HuH-7 (cell line): ENCODE measurements around the gene CYP51A1.
"Not testable (repeated sequence)": the region's sequence is repeated elsewhere in the genome, so short reads cannot be mapped to it uniquely, and the experiment has no call there.

ENCODE experiments used
- DNase-seq: peaks from one replicate; pipeline ENCODE4 v3.0.0; 2011; ENCODE audit warnings: low spot score

The CYP51A1 gene

DNA sequence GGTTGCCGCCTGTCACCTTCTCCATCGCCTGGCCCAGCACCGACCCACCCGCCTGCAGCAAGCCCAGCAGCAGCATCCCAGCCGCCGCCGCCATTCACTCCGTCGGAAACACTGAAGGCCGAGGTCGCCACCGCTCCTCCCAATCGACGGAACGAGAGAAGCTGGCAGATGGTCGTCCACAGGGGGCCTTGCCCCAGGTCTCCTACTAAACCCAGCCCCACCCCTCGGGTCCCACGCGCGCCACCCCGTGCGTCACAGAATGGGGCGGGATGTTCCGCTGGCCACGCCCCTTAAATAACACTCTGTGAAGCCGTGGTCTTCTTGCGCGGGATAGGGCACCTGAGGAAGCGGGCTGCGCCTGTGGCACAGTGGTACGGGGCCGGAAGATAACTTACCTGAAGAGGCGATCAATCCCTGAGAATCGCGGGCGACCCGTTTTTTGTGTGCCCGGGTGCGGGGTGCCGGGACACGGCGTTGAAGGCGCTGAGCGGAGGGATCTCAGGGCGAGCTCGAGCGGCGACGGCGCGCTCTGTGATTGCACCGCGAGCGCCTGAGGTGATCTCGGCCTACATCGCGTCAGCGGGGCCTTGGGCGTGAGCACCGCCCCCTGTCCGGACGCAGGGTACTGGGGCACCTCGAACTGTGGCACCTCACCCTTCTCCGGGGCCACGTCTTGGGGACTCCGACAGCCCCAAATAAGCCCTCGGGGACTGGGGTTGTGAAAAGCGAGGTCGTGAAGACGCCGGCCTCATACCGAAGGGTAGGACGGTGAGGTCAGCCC, at the start of gene CYP51A1:
TSS of gene CYP51A1 (minus strand) at position 207 of the 781 bp plus-strand sequence. CDS start at position 94, 113 bp downstream.
- DNase-seq = peak; percentile 92

DNA sequence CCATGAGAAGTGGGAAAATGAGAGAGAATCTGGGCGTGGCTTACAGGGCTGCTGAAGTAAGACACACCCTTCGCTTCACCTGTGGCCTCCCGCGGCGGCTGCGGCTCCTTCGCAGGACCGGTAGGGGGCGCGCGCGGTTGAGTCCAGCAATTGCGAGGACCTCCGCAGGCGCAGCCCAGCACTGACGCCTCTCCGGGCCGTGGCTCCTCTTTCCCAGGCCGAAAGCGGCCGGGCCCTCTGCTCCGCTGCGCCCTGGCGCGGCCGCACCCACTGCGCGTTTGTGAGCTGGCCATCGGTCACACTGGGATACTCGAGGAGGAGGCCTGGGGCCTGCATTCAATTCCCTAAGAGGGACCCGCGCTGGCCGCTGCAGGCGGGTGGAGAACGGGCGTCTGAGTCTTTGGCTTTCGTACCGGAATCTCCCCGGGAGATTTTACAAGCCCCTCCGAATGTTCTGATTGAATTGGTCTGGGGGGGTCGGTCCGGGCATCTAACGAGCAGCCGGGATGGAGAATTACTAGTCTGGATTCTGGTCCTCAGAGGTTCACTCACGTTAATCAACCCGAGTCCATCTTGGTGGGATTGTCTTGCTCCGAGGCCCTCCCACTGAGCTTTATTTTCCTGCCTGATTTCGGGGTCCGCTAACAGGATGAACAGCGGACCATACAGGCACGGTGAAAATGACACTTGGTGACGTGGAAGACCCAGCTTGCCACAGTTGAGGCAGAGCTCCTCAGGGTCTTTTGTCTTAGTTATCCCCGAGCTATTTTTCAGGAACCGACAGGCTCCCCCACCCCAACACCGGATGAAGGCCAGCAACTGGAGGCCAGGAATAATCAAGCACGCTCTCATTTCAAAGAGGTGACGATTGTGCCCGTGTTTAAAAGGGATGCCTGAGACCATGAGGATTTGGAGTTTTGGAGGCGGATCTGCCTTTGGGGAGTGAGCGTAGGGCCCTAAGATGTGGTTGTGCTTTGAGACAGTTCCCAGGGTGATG, 44.9 kb upstream of the CYP51A1 start, which contains the start of gene LRRD1:
TSS of gene LRRD1 (minus strand) at position 215 of the 997 bp plus-strand sequence. CDS start 13,940 bp downstream, outside the sequence.
- peak; percentile 83 for DNase-seq

DNA sequence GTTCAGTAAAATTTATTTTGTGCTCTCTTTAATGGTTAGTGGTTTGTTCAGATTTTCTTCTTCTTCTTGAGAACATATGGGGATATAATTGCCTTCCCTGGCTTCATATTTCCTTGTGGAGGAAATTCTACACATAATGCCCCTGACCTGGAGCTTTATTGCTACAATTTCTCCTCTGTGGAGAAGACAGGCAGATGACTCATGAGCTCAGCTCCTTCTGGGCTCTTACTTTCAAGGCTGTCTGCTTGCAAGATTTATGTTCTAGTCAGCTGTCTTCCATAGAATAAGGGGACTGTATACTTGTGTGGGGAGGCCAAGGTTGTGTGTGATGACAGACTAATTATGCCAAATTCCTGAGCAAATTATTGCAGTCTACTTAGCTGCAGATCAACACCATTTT, 43.1 kb upstream of the CYP51A1 start:
- DNase-seq = no peak

DNA sequence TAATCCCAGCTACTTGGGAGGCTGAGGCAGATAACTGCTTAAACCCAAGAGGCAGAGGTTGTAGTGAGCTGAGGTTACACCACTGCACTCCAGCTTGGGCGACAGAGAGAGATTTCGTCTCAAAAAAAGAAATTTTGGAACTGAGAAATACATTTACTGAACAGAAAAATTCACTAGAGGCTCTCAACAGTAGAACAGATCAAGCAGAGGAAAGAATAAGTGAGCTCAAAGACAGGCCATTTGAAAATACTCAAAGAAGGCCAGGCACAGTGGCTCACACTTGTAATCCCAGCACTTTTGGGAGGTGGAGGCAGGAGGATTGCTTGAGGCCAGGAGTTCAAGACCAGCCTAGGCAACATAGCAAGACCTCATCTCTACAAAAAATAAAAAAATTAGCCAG, 35.3 kb upstream of the CYP51A1 start:
- DNase-seq = not testable (repeated sequence)

DNA sequence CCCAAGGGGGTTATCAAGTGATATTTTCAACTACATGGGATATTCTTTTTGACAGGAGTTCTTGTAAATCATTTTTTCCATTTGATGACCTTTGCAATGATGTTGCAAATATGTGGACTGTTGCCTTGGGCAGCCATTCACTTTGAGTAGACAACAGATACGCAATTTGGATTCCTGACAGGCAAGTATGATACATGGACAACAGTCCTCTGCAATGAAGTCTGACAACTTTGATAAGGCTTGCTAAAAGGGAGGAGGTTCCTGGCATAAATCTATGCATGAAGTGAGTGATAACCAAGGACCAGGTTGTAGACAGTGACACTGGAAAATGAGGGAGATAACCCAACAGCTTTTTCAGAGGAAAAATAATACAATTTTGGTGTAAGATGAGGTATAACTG, 27.0 kb upstream of the CYP51A1 start:
- DNase-seq = no peak

DNA sequence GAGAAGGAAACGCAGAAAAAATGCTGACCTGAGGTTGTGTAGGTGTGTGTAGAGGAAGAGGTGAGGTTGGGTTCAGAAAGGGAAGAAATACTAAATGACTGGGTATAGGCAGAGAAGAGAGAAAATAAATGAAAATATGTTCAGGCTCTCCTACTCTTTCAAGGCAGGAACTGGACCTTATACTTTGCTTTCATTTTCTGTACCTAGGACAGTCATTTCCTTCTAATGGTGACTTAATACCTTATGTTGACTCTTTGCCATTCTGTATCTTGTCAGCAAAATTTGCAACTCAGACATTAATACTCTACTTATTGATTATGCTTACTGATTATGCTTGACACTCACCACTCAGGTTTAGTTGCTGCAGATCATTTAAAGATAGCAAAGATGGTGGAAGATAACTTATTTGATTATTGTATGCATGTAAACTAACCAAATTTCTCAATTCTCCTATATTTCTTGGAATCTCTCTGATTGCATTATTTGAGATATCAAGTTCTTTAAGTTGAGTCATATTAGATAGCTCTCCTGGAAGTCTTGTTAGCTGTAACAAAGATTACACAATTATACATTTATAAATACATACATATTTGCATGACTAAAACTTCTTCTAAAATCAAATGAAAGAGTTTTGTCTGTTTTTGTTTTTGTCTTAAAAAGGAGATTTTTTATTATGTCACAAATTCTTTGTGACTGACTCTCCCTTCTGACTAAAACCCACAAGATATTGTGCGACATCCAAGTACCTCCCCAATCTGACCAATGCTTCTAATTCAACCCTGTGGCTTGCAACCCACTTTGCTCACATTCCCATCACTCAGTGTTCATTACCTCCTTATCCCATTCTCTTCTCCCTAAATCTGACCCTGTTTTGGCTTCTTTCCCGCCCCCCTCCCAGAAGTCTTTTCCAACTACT, 24.6 kb upstream of the CYP51A1 start:
- DNase-seq = no peak

DNA sequence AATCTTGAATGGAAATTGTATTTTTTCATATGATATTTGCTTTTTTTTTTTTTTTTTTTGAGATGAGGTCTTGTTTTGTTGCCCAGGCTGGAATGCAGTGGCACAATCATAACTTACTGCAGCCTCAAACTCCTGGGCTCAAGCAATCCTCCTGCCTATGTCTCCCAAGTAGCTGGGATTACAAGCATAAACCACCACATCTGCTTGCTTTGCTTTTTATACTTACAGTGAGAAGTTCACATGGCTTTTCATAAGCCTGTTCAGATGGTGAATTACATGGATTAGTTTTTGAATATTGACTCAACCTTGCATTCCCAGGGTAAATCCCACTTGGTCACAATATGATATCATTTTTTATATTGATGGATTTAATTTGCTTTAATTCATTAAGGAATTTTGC, 22.7 kb upstream of the CYP51A1 start:
- no peak for DNase-seq

DNA sequence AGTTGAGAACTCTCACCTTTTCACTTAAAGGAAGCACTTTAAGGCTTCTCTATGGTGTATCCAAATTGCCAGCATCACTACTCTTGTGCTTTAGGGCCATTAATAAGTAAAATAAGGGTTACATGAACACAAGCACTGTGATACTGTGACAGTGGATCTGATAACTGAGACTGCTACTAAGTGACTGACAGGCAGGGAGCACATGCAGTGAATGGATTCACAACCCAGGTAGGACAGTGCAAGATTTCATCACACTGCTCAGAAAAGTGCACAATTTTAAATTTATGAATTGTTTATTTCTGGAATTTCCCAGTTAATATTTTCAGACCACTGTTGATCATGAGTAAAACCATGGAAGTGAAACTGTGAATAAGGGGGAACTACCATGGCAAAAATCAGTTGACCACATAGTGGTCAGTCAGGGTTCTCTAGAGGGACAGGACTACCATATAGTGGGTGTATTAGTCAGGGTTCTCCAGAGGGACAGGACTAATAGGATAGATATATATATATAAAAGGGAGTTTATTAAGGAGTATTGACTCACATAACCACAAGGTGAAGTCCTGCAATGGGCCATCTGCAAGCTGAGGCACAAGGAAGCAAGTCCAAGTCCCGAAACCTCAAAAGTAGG, 20.9 kb upstream of the CYP51A1 start:
- DNase-seq = no peak

DNA sequence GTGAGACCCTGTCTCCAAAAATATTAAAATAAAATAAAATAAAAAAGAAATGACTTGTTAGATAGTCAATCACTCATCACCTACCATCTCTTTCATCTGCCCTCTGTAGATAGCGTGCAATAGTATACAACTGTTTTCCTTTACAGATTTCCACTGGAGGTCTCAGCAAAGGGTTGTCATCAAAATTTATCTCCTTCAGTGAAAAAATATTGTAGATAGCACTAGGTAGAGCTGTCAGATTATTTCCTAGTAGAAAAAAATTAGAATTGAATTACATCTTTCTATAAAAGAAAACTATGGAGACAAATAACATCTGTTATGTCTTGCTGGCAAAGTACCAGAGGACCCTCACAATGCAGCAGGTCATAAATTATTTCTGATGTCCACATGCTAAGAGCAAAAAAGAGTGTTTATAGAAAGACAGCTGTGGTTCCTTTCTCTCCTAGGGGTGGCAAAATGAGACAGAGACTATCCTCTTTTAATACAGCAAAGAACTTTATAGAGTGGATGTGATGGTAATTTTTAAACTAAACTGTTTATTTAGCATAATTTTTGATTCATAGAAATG, 16.3 kb upstream of the CYP51A1 start:
- DNase-seq = no peak

DNA sequence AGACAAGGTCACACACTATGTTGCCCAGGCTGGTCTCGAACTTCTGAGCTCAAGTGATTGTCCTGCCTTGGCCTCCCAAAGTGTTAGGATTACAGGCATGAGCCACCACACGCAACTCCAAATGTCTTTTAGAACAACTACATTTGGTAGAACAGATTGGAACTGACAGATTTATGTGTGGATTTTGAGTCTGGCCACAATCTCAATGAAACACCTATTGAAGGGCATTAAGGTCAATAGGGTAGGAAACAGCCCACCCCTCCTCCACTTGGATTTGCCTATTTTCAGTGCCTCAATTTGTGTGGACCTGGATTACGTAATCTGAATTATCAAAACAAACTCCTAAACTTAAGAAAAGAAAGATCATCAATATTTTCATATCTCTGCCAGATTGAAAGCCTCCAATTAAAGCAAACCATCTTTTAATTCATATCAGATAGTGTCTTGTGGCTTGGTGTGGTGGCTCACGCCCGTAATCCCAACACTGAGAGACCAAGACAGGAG, 15.5 kb upstream of the CYP51A1 start:
- DNase-seq = no peak

DNA sequence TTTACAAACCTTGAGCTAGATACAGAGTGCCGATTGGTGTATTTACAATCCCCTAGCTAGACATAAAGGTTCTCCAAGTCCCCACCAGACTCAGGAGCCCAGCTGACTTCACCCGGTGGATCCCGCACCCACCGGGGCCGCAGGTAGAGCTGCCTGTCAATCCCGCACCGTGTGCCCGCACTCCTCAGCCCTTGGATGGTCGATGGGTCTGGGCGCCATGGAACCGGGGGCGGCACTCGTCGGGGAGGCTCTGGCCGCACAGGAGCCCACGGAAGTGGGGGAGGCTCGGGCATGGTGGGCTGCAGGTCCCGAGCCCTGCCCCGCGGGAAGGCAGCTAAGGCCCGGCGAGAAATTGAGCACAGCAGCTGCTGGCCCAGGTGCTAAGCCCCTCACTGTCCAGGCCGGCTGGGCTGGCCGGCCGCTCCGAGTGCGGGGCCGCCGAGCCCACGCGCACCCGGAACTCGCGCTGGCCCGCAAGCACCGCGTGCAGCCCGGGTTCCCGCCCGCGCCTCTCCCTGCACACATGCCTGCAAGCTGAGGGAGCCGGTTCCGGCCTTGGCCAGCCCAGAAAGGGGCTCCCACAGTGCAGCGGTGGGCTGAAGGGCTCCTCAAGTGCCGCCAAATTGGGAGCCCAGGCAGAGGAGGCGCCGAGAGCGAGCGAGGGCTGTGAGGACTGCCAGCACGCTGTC, 9.1 kb upstream of the CYP51A1 start:
- not testable (repeated sequence) for DNase-seq

DNA sequence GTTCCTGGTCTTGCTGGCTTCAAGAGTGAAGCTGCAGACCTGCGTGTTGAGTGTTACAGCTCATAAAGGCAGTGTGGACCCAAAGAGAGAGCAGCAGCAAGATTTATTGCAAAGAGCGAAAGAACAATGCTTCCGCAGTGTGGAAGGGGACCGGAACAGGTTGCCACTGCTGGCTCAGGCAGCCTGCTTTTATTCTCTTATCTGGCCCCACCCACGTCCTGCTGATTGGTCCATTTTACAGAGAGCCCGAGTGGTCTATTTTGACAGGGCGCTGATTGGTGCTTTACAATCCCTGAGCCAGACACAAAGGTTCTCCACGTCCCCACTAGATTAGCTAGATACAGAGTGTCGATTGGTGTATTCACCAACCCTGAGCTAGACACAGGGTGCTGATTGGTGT, 8.5 kb upstream of the CYP51A1 start:
- DNase-seq = not testable (repeated sequence)

DNA sequence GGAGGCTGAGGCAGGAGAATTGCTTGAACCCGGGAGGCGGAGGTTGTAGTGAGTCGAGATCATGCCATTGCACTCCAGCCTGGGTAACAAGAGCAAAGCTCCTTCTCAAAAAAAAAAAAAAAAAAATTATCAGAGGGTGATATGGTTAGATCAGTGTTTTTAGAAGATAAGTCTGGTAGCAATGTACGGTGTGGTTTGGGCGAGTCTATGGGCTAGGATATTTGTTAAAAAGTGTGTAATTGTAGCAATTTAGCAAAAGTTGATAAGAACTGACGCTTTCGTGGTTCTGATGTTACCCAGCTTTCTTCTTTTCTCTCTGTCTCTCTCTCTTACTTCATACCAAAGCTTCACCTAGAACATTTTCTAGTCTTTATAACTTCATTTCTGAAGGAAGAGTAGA, 6.9 kb upstream of the CYP51A1 start:
- DNase-seq = no peak

DNA sequence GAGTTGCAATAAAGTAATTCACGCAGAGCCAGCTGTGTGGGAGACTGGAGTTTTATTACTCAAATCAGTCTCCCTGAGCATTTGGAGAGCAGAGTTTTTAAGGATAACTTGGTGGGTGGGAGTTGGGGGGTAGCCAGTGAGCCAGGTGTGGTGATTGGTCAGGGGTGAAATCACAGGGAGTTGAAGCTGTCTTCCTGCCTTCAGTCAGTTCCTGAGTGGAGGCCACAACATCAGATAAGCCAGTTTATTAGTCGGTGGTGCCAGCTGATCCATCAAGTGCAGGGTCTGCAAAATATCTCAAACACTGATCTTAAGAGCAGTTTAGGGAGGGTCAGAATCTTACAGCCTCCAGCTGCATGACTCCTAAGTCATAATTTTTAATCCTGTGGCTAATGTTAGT, 3.3 kb upstream of the CYP51A1 start:
- DNase-seq = no peak

DNA sequence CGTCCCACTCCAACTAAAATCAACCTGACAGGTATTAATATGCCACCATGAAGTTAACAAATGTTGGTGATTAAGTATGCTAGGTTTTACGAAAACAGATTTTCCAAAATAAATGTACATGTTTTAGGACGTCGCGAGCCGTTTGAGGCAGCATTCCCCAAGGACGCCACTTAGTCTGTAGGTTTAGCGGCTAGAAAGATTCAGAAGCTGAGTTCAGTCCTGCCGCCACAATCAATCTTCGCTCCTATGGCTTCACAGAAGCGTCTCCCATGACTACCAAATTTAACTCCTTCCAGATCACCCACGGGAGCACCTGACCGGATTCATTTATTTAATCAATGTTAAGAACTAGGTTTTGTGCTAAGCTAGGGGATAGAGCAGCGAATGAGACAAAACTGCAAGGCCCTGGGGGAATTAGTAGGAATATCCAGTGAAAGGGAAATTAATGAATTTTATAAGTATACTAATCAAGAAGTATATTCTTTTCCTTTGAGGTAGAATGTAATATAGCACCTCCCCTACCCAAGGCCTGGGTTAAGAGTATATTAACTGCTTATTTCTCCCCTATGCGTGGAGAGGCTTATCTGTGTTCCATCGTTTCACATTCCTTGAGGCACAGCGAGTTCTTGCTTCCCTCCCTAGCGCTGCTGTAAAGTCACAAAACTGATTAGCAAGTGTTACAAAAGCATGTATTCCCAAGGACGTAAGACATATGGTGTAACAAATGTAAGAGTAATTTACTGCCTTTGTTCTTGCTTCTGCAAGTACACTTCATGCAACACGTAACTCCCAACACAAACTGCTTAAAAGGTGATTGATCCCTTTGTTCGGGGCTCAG, 994 bp upstream of the CYP51A1 start:
- peak; percentile 32 for DNase-seq

DNA sequence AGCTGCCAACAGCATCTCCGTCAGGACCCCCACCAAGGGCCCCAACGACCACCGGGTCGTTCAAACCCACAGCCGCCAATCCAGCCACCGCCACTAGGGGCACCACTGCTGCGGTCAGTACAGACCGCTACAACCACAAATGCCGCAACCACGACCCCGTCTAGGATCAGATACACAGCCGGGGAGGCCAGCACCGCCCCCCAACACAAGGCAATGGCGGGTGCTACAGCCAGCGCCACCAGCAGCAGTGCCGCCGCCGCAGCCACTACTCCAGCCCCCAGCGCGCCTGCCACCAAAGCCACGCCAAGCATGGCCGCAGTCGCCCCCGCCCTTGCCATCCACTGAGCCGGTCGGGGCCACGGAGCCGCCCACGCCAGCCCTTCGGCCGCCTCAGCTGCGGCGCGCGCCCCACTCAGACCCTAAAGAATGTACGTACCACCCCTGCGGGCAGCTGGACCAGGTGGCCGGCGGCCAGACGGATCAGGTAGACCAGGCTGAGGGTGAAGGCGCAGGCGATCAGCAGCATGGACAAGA, 473 bp downstream of the CYP51A1 start:
- peak; percentile 80 for DNase-seq

DNA sequence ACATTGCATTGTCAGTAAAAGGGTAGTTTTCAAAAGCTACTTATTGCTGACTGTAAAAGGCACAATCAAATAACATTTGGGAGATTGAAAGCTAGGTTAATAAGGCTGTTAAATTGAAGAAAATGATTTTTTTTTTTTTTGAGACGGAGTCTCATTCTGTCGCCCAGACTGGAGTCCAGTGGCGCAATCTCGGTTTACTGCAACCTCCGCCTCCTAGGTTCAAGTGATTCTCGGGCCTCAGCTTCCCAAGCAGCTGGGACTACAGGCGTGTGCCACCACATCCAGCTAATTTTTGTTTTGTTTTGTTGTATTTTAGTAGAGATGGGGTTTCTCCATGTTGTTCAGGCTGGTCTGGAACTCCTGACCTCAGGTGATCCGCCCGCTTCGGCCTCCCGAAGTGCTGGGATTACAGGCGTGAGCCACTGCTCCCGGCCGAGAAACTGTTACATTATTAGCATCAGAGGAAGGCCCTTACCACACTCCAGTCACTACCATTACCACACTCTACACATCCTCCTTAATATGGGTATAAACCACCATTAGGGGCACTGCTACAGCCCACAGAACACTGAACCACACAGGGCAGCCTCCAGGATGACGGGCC, 1.0 kb downstream of the CYP51A1 start:
- no peak for DNase-seq

DNA sequence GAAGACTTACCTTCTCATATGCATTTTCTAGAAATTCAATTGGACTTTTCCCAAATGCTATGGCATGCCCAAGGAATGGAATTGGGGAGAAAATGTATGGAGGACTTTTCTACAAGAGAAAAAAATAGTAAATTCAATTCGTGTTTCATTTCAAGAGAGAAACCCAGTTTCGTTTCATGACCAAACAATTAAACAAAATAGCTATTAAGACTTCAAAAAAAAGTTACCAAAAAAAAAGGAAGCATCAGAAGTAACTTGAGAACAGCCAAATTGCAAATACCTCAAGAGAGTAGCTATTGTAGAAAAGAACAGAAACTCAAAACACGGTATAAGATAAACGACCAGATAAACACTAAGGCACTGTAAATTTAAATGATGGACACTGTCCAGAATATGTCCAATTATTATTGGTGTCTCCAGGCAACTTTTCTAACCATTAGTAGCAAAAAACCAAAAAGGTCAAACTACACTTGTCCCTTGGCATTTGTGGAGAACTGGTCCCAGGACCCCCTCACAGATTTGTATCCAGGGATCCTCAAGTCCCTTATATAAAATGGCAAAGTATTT, 2.4 kb downstream of the CYP51A1 start:
- no peak for DNase-seq
